D341Med (cell line): Measurements from ENCODE around the gene STK10.

ENCODE experiments used
- DNase-seq: peaks from one replicate; pipeline ENCODE4 v3.0.0; 2012; ENCODE audit warnings: low spot score

The STK10 gene

GRCh38 chr5:172008111-172008455 is 179.9 kb downstream of the STK10 start:
- DNase-seq: no peak

- no peak for DNase-seq
These were observed 180.6 kb downstream of the STK10 start for GRCh38 chr5:172007175-172008110.

- peak; percentile 93 for DNase-seq
These were observed 181.5 kb downstream of the STK10 start, which contains the start of gene FBXW11 for GRCh38 chr5:172006321-172007174. FBXW11 (minus strand) TSS chr5:172006638; CDS start chr5:172006502, 136 bp downstream.

GRCh38 chr5:172005708-172006320 is 182.2 kb downstream of the STK10 start:
- peak; percentile 50 for DNase-seq

- no peak for DNase-seq
These were observed 183.2 kb downstream of the STK10 start for GRCh38 chr5:172004824-172005237.

GRCh38 chr5:172003746-172004145 is 184.3 kb downstream of the STK10 start:
- DNase-seq: no peak

GRCh38 chr5:172002840-172003512 is 185.0 kb downstream of the STK10 start:
- DNase-seq: no peak

- DNase-seq: peak; percentile 36
These were observed 185.7 kb downstream of the STK10 start for GRCh38 chr5:172002310-172002709.

GRCh38 chr5:171999877-172000276 is 188.1 kb downstream of the STK10 start:
- DNase-seq: no peak

GRCh38 chr5:171999100-171999499 is 188.9 kb downstream of the STK10 start:
- DNase-seq: no peak

GRCh38 chr5:171997011-171997410 is 191.0 kb downstream of the STK10 start:
- DNase-seq: no peak

GRCh38 chr5:171992813-171993212 is 195.2 kb downstream of the STK10 start:
- no peak for DNase-seq

- DNase-seq: no peak
These were observed 195.7 kb downstream of the STK10 start for GRCh38 chr5:171992305-171992704.
